ENCODE data around the gene SUCLA2.
A peak's percentile ranks its signal among the peaks of the same experiment; 100 is the strongest.
"Not testable (repeated sequence)": the region's sequence is repeated elsewhere in the genome, so short reads cannot be mapped to it uniquely, and the experiment has no call there.

The SUCLA2 gene

DNA sequence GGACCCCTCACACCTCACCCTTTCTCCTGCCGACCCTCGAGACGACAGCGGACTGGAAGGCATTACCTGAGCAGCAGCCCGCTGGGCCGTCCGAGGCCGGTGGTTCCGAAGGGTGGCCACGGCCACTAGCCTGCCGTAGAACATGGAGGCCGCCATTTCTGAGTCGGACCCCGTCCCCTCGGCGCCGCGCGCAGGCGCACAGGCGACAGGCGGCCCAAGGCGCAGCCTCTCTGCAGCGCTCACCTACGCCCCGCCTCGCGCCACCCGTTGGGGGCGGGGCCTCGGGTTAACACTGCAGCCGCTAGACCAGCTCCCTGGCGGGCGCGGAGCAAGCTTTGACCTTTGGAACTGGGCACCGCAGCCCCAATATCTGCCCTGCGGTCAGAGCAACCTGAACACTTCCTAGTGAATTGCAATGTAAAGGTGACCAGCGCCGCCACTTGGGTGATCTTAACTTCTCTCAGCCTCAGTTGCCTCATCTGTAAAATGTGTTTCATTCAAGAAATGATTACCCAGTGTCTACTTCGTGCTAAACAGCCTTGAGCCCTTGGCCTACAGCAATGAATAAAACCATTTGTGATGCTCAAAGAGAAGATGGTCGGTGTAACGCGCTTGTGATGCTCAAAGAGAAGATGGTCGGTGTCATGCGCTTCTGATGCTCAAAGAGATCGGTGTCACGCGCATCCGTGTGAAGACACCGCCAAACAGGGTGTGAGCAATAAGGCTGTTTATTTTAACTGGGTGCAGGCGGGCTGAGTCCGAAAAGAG lies at the start of gene SUCLA2:
Gene SUCLA2 (minus strand): TSS at position 160 of the 768 bp plus-strand sequence. CDS start 4 bp downstream, at position 156.
- DNase-seq (ENCODE audit: low spot score): peak; percentile 96

DNA sequence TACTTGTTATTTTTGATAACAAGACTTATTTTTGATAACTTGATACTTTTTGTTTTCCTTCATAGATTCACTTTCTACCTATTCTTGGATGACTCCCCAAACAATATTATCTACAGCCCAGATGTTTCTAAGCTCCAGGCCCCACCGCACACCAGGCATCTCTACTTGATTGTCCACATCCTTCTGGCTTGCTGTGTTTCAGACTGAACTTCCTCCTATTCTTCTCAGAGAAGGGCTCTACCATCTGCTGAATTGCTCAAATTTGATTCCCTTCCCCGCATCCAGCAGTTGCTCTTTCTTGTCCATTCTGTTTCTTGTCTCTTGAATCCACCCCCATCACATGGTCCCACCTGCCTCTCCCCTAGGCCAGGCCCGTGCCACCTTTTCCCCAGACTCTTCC lies 49.5 kb upstream of the SUCLA2 start:
- no peak for DNase-seq (ENCODE audit: low spot score)

DNA sequence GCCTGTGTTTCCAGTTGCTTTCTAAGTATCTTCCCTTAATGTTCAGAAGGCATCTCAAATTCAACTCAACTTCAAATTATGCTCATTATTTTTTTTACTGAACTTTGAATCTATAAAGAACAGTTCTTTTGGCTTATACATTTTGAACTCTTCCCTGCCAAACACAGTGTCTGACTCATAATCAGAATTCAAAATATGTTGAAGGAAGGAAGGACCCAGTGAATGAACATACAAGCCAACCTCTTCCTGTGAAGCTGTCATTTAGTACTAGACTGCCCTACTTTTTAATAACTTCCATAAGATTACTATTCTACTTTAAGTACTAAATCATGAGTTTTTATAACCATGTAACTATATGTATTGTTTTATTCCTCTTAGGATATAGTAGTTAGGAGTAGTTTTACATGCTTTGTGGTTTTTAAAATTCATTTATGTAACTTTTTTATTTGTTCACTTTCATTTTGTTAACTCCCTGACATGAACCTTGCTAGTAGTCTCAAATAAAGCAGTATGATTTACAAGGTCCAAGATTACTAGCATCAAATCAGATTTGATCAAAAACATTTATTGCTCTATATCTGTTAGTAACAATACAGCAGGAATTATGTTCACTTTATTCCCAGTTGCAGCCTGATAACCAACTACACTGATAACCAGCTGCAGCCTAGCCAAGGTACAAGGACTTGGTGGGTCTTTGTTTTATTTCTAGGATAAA lies 42.9 kb upstream of the SUCLA2 start:
- DNase-seq (ENCODE audit: low spot score): peak; percentile 23

DNA sequence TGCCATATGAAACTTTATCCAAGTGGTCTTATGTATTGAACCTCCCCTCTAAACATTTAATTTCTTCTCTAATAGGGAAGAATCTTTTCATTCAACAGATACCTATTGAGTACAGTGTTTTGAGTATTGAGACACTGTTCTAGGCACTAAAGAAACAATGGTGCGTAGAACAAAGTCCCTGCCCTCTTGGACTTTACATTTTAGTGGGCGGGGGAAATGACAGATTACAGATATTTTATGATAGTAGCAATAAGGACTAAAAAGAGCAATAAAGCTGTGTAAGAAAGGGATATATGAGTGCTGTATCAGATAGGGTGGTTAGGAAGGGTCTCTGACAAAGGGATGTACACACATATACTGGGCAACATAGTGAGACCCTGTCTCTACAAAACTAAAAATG lies 41.8 kb upstream of the SUCLA2 start:
- DNase-seq (ENCODE audit: low spot score): no peak

DNA sequence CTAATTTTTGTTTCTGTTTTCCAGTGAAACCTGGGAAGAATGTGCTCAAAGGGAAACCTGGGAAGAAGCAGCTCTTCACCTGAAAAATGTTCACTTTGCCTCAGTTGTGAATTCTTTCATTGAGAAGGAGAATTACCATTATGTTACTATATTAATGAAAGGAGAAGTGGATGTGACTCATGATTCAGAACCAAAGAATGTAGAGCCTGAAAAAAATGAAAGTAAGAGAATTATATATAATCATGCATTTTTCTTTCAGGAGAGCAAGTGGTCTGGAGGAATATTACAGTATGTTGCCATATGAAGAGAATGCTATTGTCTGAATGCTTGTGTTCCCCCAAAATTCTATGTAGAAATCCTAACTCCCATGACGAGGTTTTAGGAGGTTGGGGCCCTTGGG lies 39.8 kb upstream of the SUCLA2 start:
- DNase-seq (ENCODE audit: low spot score): no peak

- no peak for DNase-seq (ENCODE audit: low spot score)
Observed at GRCh38 chr13:48040049-48040448, 39.0 kb upstream of the SUCLA2 start.

DNA sequence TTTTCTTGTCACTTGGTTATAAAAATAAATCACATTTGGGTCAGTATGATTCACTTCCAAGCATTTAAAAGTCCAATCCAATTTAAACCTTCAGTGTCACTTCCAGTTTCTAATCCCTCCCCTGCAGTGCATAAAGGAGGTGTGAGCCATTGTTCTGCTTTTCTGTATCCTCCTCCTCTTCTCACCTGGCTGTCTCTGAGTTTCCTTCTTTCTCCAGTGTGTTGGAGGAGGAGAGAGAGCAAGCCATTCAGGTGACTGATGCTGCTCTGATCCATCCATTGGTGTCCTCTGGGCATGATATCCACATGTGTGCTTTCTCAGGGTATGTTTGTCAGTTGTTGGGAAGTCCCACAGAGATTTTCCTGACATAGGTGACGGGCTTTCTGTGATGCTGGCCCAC lies 37.7 kb upstream of the SUCLA2 start:
- DNase-seq (ENCODE audit: low spot score): peak; percentile 16

DNA sequence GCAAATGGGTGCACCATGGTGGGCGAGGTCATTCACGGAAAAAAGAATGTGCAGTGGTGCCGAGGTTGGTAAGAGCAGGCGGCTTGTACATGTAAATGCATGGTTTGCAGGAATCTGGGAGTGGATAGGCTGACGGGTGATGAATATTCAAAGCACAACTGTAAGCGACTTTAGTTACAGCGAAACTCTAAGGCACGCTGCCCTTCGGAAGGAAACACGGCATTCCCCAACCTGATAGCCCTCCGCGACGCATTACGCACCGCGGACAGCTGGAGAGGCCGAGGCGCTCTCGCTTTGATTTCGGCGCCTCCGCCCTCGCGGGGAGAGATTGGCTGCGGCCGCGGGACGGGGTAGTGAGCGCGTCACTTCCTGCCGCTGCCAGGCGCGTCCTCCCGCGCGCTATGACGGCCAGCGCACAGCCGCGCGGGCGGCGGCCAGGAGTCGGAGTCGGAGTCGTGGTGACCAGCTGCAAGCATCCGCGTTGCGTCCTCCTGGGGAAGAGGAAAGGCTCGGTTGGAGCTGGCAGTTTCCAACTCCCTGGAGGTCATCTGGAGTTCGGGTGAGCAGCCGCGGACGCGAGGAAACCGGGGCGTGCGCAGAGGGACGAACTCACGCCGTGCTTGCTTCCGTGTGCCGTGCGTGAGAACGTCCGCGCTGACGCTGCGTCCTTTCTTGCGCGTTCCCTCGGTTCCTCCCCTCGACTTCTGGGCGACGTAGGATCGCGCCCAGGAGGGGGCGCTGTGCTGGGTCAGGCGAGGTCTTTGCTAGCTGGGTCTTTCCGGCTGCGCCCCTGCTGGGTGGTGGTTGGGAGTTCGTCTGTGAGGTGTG lies 36.5 kb upstream of the SUCLA2 start, which contains the start of gene NUDT15:
Gene NUDT15 (plus strand): TSS at position 381 of the 828 bp plus-strand sequence. CDS start 21 bp downstream, at position 402.
- DNase-seq (ENCODE audit: low spot score): peak; percentile 91

DNA sequence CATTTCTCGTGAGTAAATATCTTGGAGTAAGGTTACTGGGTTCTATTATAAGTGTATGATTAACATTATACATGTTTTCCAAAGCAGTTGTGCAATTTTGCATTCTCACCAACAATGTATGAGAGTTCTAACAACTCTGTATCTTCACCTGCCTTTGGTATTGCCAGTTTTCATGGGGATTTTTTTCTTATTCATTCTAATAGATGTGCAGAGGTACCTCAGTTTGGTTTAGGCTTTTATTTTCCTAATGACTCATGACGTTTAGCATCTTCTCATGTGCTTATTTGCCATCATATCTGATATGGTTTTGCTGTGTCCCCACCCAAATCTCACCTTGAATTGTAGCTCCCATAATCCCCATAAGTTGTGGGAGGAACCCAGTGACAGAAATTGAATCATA lies 28.8 kb upstream of the SUCLA2 start:
- DNase-seq (ENCODE audit: low spot score): no peak

GRCh38 chr13:48028066-48028465 lies 27.0 kb upstream of the SUCLA2 start:
- no peak for DNase-seq (ENCODE audit: low spot score)

DNA sequence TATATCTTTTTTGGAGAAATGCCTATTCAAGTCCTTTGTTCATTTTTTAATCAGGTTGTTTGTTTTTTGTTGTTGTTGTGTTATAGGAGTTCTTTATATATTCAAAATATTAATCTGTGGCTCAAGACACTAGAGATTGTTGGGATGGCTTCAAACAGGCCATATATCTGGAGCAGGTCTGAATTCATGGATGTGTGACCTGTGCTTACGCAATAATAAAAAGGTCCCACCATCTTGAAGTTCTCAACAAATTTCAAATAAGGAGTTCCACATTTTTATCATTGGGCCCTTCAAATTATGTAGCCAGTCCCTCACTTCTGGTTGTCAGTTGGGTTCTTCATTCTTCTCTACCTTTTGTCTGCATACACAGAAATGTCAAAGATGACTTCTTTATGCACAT lies 18.7 kb upstream of the SUCLA2 start:
- DNase-seq (ENCODE audit: low spot score): no peak

DNA sequence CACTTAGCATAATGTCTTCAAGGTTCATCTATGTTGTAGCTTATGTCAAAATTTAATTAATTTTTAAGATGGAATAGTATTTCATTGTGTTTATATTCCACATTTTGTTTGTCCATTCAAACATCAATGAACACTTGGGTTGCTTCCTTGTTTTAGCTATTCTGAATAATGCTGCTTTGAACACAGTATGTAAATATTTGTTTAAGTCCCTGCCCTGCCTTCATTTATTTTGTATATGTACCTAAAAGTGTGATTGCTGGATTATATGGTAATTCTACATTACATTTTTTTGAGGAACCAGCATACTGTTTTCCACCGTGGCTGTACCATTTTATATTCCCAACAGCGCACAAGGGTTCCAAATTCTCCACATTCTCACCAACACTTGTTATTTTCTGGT lies 17.6 kb upstream of the SUCLA2 start:
- no peak for DNase-seq (ENCODE audit: low spot score)

- no peak for DNase-seq (ENCODE audit: low spot score)
Observed at GRCh38 chr13:48014359-48014758, 13.3 kb upstream of the SUCLA2 start.

DNA sequence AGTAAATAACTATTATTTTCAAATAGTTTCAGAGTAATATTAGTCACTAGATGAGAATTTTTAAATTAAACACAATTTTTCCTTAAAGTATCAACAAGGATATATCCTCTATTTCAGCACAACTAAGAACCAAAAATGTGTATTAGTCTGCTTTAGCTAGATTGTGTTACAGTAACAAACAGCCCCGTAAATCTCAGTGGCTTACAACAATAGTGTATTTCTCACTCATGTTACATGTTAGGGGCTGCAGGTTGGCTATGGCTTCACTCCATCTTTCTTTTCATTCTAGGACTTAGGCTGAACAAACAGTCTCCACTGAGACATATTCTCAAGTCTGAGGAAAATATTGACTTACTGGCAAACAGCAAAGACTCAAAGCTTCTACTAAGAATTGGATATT lies 11.6 kb upstream of the SUCLA2 start:
- no peak for DNase-seq (ENCODE audit: low spot score)

- DNase-seq (ENCODE audit: low spot score): no peak
Observed at GRCh38 chr13:48010698-48011097, 9.6 kb upstream of the SUCLA2 start.

DNA sequence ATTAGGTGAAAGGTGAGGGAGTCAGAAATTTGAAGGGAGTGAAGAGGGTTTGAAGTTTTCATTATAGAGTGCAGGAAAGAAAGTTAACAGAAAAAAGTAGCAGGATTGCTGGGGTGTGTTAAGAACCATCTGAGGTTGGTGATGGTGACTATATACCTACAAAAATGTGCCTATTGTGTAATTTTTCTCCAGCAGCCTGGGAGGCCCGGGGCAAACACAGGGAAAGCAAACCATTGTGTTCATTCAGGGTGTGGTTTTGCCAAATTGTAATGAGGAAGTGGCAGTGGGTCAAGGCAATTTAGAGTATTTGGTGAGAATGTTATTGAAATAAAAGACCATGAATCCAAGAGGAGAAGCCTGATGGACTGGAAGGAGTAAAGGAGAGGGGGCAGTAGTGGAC lies 8.2 kb upstream of the SUCLA2 start:
- DNase-seq (ENCODE audit: low spot score): no peak

DNA sequence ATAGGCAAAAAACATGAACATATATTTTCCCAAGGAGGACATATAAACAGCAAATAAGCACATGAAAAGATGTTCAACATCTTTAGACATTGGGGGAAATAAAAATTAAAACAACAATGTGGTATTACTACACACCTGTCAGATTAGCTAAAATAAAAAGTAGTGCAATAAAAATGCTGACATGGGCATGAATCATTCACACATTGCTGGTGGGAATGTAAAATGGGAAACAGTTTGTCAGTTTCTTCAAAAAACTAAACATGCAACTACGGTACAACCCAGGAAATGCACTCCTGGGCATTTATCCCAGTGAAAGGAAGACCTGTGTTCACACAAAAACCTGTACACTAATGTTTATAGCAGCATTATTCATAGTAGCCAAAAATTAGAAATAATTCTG lies 5.3 kb upstream of the SUCLA2 start:
- DNase-seq (ENCODE audit: low spot score): no peak

GRCh38 chr13:48004201-48004600 lies 3.1 kb upstream of the SUCLA2 start:
- no peak for DNase-seq (ENCODE audit: low spot score)

DNA sequence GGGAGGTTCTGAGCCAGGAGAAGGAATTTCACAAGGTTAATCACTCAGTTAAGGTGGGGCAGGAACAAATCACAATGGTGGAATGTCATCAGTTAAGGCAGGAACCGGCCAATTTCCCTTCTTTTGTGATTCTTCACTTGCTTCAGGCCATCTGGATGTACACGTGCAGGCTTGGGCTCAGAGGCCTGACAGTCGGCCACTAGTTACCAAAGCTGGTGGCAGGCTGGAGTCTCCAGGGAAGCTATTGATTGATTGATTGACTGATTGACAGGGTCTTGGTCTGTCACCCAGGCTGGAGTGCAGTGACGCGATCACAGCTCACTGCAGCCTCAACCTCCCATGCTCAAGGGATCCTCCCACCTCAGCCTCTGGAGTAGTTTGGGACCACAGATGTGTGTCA lies 926 bp upstream of the SUCLA2 start:
- DNase-seq (ENCODE audit: low spot score): not testable (repeated sequence)

DNA sequence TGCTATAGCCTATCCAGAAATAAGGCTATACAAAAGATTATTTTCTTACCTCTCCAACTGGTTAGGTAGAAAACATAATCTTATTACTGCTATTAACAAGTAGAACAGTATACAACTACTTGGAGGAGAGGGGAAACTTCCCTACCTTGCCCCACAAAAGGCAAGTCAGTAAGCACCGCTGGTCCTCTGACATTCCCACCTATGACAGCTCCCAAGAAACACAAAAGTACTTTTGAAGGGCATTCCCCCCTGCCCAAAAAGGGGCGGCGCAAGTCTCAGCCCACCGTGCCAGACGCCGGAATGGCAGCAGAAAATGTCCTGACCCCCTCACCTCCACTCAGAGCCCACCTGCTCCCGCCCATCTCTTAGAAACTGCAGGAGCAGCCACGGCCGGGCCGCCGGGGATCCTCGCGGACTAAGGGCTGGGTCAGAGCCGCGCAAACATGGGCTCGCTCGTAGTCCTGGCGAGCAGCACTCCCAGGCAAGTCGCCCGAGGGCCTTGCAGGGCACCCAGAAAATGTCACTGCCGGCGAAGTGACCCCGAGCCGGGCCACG lies 437 bp downstream of the SUCLA2 start:
- peak; percentile 4 for DNase-seq (ENCODE audit: low spot score)

GRCh38 chr13:47999973-48000372 lies 1.1 kb downstream of the SUCLA2 start:
- no peak for DNase-seq (ENCODE audit: low spot score)

- DNase-seq (ENCODE audit: low spot score): no peak
Observed at GRCh38 chr13:47997384-47997783, 3.7 kb downstream of the SUCLA2 start.

Data from kidney capillary endothelial cell (primary cell).